HAP-1 (cell line): ENCODE results near the gene TMEM59L.

Experiments used
- DNase-seq, 2 experiments: peaks; one replicate each; pipeline ENCODE4 v3.0.0-alpha.2; 2016 to 2020; ENCODE audit warnings: low spot score in 2 of 2
- H3K27me3 ChIP-seq: fragments of 250-450 bp; sonication (Bioruptor Pico); 2 replicates; pipeline ENCODE4 v1.5.1; 2020; ENCODE audit warnings: low read depth, mild to moderate bottlenecking, moderate library complexity
- H3K36me3 ChIP-seq: fragments of 250-450 bp; sonication (Bioruptor Pico); replicated peaks from 2 replicates; pipeline ENCODE4 v1.5.1; 2020; ENCODE audit warnings: mild to moderate bottlenecking
- H3K4me1 ChIP-seq: fragments of 250-450 bp; sonication (Bioruptor Pico); 2 replicates; pipeline ENCODE4 v1.5.1; 2020; ENCODE audit warnings: mild to moderate bottlenecking
- H3K4me3 ChIP-seq: fragments of 250-450 bp; sonication (Bioruptor Pico); 2 replicates; pipeline ENCODE4 v1.5.1; 2020; ENCODE audit warnings: mild to moderate bottlenecking, moderate library complexity
- H3K9me3 ChIP-seq: fragments of 250-450 bp; sonication (Bioruptor Pico); 2 replicates; pipeline ENCODE4 v1.5.1; 2020; ENCODE audit warnings: mild to moderate bottlenecking, moderate library complexity
- in situ Hi-C: fragments of 300-500 bp; cut with MboI; formaldehyde crosslinking; loops from 3 replicates; pipeline ENCODE4 v1.14.3; 2020; ENCODE audit warnings: low sequenced_read_pairs, inconsistent platforms, mixed read lengths

TMEM59L gene

GRCh38 chr19:18633321-18633720 lies 20.7 kb downstream of the TMEM59L start:
- no peak overlapping the region for H3K4me3 ChIP-seq
- H3K27me3 ChIP-seq: no peaks in the 10 kb centered on the region
- in situ Hi-C loops: no loop called here
- no peak for DNase-seq
- no peaks in the 10 kb centered on the region for H3K36me3 ChIP-seq
- peaks cover 9% of the 10 kb centered on the region for H3K4me1 ChIP-seq
- no peaks in the 10 kb centered on the region for H3K9me3 ChIP-seq

GRCh38 chr19:18634612-18635297 lies 22.1 kb downstream of the TMEM59L start:
- H3K4me3 ChIP-seq: no peak overlapping the region
- in situ Hi-C loops: no loop called here
- H3K9me3 ChIP-seq: no peaks in the 10 kb centered on the region
- no peaks in the 10 kb centered on the region for H3K27me3 ChIP-seq
- no peaks in the 10 kb centered on the region for H3K36me3 ChIP-seq
- peak in 1 of 2 experiments; percentile 22 for DNase-seq
- H3K4me1 ChIP-seq: peaks cover 9% of the 10 kb centered on the region

DNA sequence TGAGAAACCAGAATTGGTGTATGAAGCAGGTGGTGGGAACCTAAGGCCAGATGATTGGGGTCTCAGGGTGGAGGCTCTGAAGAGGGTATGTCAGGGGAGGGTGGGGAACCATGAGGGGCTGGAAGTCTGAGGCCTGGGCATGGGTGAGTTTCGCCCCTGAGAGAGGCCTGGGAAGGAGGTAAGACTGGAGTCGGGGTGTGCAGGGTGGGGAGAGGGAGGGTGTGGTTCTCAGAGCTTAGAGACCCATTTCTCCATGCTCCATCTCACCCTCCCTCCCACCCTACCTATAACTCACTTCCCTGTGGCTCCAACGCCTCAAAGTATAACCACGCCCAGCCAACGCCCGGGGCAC lies 23.1 kb downstream of the TMEM59L start:
- in situ Hi-C loops: no loop called here
- peaks cover 9% of the 10 kb centered on the region for H3K4me1 ChIP-seq
- H3K36me3 ChIP-seq: no peaks in the 10 kb centered on the region
- no peaks in the 10 kb centered on the region for H3K9me3 ChIP-seq
- no peaks in the 10 kb centered on the region for H3K27me3 ChIP-seq
- H3K4me3 ChIP-seq: no peak overlapping the region; the same call in 1 of the 2 replicates
- DNase-seq: no peak

DNA sequence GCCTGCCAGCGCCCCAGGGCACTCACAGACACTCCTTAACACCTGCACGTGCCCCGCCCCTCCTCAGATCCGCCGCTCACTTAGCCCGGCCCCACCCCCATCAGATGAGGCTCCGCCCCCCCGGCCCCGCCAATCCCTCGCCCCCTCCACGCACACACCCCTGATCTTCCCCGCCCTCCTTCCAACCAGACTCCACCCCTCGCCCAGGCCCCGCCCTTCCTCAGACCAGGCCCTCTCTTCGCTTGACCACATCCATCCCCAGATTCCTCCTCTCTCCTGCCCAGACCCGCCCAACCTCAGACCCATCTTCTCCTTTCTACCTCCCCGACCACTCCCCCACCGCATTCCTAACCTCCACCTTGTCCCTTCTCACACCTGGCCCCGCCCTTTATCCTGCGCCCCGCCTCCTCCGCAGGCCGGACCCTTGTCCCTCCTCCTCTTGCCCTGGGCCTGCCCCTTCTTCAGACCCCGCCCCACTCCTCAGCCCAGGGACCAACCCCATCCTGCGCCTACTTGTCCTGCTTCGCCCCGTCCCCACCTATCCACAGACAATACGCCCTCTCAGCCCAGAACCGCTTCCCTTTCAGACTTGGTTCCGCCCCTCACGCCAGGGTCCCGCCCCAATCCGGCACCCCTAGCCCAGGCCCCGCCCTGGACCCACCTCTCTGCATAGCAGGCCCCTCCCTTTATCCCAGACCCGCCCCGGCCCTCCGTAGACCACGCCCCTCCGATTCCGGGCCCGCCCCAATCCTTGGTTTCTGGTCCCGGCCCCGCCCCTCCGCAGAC lies 23.7 kb downstream of the TMEM59L start:
- DNase-seq: peak; percentile 94 to 99
- Histone ChIP-seq H3K9me3 (no peaks in the 10 kb centered on the region), H3K27me3 (no peaks in the 10 kb centered on the region), H3K4me3 (peak overlapping the region; percentile 90), H3K36me3 (no peaks in the 10 kb centered on the region), H3K4me1 (peaks cover 9% of the 10 kb centered on the region)
- in situ Hi-C loops: no loop called here

- in situ Hi-C loops: no loop called here
- DNase-seq: no peak
- Histone ChIP-seq H3K4me1 (peaks cover 9% of the 10 kb centered on the region), H3K36me3 (no peaks in the 10 kb centered on the region), H3K9me3 (no peaks in the 10 kb centered on the region), H3K4me3 (peak within 1 kb of the TSS; percentile 90), H3K27me3 (no peaks in the 10 kb centered on the region)
These were observed 24.4 kb downstream of the TMEM59L start, which contains the start of gene KLHL26 for GRCh38 chr19:18636969-18637629. Gene KLHL26 (plus strand): TSS chr19:18637028. CDS start chr19:18637055, 27 bp downstream.

GRCh38 chr19:18637673-18638630 lies 25.3 kb downstream of the TMEM59L start:
- Histone ChIP-seq H3K27me3 (no peaks in the 10 kb centered on the region), H3K36me3 (no peaks in the 10 kb centered on the region), H3K4me1 (peaks cover 9% of the 10 kb centered on the region), H3K9me3 (no peaks in the 10 kb centered on the region), H3K4me3 (peak overlapping the region; percentile 90)
- in situ Hi-C loops: no loop called here
- peak; percentile 37 to 56 for DNase-seq

- Histone ChIP-seq H3K36me3 (no peaks in the 10 kb centered on the region), H3K4me3 (no peak overlapping the region), H3K4me1 (peaks cover 9% of the 10 kb centered on the region), H3K27me3 (no peaks in the 10 kb centered on the region), H3K9me3 (no peaks in the 10 kb centered on the region)
- in situ Hi-C loops: no loop called here
- no peak for DNase-seq
These were observed 27.1 kb downstream of the TMEM59L start for GRCh38 chr19:18639706-18640243.

- no peak for DNase-seq
- in situ Hi-C loops: no loop called here
- Histone ChIP-seq H3K4me1 (no peaks in the 10 kb centered on the region), H3K27me3 (no peaks in the 10 kb centered on the region), H3K4me3 (no peak overlapping the region), H3K36me3 (no peaks in the 10 kb centered on the region), H3K9me3 (no peaks in the 10 kb centered on the region)
These were observed 31.7 kb downstream of the TMEM59L start for GRCh38 chr19:18644196-18645034.

DNA sequence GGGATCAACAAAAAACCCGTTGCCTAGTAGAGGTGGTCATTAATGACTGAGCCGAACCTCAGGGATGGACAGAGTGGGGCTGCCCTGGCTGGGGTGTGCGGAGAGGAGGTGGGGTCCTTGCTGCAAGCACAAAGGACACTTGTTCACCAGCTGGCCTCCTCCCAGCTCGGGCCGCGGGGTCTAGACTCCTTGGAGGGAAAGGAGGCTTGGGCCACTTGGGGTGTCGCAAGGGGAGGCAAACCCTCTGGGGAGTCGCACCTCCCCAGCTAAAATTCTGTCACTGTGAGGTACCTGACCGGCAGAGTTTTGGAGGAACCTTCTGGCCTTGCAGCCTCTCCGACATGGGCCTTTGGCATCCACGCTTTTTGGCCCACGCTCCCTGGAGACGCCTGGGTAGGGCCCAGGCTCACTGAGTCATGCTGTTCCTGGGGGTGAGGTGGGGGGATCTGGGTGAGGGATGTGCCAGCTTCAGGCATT lies 32.4 kb downstream of the TMEM59L start:
- Histone ChIP-seq H3K27me3 (no peaks in the 10 kb centered on the region), H3K4me1 (no peaks in the 10 kb centered on the region), H3K9me3 (no peaks in the 10 kb centered on the region), H3K4me3 (no peak overlapping the region), H3K36me3 (no peaks in the 10 kb centered on the region)
- in situ Hi-C loops: no loop called here
- no peak for DNase-seq

DNA sequence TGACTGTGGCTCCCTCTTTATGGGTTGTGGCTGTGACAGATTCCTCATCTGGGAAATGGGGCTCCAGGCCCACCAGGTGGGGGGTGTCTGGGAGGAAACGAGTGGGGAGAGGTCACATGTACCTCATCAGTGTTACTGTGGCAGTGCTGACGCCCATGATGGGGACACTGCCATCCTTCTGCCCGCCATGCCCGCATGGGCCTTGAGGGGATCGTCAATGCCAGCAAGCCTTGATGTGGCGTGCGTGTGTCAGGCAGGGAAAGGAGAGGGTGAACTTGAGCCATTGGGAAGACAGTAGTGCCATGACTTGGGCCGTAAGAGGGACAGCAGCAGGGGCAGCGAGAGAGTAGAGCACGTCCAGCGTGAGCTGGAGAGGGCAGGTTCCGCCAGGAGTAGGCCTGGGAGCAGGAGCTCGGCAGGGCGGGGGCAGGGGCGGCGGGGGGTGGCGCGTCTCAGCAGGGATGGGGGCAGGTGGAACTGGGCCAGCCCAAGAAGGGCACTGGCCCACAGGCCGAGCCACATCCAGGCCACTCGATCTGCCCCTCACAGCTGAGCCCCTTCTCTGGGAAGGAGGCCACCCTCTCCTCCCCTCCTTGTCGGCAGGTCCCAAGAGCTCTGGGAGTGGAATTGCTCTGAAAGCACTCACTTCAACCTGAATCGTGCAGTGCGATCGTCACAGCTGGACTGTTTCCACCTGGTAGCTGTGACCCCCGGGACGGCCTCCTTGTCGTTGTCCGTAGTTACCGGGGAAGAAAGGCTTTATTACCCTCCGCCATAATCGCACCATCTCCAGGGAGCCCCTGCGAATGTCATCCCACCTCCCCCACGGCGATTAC lies 34.1 kb downstream of the TMEM59L start:
- Histone ChIP-seq H3K4me3 (no peak overlapping the region), H3K27me3 (no peaks in the 10 kb centered on the region), H3K4me1 (no peaks in the 10 kb centered on the region), H3K9me3 (no peaks in the 10 kb centered on the region), H3K36me3 (no peaks in the 10 kb centered on the region)
- in situ Hi-C loops: no loop called here
- DNase-seq: no peak

DNA sequence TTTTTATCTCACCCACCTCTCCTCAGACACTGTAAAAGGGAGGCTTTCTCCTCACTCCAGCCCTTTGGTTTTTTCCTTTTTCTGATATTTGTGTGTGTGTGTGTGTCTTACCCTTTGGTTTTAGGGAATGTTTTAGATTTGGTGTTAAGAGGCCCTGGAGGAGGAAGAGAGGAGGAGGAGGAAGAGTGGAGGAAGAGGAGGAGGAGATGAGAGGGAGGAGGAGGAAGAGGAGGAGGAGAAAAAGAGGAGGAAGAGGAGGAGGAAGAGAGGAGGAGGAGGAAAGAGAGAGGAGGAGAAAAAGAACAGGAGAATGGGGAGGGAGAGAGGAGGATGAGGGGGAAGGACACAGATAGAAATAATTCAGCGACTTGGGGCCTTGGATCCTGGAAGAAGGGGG lies 34.7 kb downstream of the TMEM59L start:
- Histone ChIP-seq H3K27me3 (no peaks in the 10 kb centered on the region), H3K9me3 (no peaks in the 10 kb centered on the region), H3K4me1 (no peaks in the 10 kb centered on the region), H3K4me3 (no peak overlapping the region), H3K36me3 (no peaks in the 10 kb centered on the region)
- in situ Hi-C loops: no loop called here
- DNase-seq: no peak

GRCh38 chr19:18647807-18648206 lies 35.1 kb downstream of the TMEM59L start:
- H3K4me1 ChIP-seq: no peaks in the 10 kb centered on the region
- H3K9me3 ChIP-seq: no peaks in the 10 kb centered on the region
- in situ Hi-C loops: no loop called here
- H3K36me3 ChIP-seq: no peaks in the 10 kb centered on the region
- no peak for DNase-seq
- H3K4me3 ChIP-seq: no peak overlapping the region
- H3K27me3 ChIP-seq: no peaks in the 10 kb centered on the region
